Activated naive CD4-positive, alpha-beta T cell treated with anti-CD3 and anti-CD28 coated beads, Interleukin-2, amount 50 U/mL, for 24 hours (primary cell): Measurements from ENCODE around the gene INHBB.

ENCODE experiments used
- H3K27ac Mint-ChIP-seq: one replicate; pipeline ENCODE4 v1.8.0; 2021; ENCODE audit warnings: mild to moderate bottlenecking, mixed read lengths
- H3K27me3 Mint-ChIP-seq: one replicate; pipeline ENCODE4 v1.8.0; 2021; ENCODE audit warnings: mixed read lengths
- H3K36me3 Mint-ChIP-seq: one replicate; pipeline ENCODE4 v1.8.0; 2021; ENCODE audit warnings: mixed read lengths
- H3K4me1 Mint-ChIP-seq: one replicate; pipeline ENCODE4 v1.8.0; 2021; ENCODE audit warnings: mixed read lengths
- H3K4me3 Mint-ChIP-seq: one replicate; pipeline ENCODE4 v1.8.0; 2021; ENCODE audit warnings: mild to moderate bottlenecking, mixed read lengths
- H3K9me3 Mint-ChIP-seq: one replicate; pipeline ENCODE4 v1.8.0; 2021; ENCODE audit warnings: mixed read lengths

The INHBB gene

DNA sequence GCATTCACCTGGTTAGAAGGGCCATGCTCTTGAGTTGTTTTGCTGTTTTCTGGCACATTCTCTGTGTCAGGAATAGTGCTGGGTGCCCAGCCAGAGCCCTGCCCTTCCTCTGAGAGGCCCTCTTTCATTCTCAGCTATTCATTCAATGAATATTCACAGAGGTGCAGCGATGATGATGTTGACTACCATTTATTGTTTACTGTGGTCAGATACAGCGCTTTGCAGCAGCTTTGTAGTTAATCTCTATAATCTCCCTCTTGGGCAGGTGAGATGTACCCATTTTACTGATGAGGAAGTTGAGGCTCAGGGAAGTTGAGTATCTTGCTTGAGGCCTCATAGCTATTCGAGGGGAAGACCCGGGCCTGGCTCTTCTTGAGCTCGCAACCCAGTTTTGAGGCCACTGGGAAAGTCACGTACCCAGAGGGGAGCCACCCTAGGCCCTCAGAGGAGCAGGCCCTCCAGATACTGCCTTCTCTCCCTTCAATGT, 9.9 kb downstream of the INHBB start:
- Mint-ChIP-seq H3K9me3 (no peaks in the 10 kb centered on the region), H3K4me1 (no peaks in the 10 kb centered on the region), H3K27ac (no peak overlapping the region), H3K27me3 (peaks cover 3% of the 10 kb centered on the region), H3K4me3 (no peak overlapping the region), H3K36me3 (no peaks in the 10 kb centered on the region)

DNA sequence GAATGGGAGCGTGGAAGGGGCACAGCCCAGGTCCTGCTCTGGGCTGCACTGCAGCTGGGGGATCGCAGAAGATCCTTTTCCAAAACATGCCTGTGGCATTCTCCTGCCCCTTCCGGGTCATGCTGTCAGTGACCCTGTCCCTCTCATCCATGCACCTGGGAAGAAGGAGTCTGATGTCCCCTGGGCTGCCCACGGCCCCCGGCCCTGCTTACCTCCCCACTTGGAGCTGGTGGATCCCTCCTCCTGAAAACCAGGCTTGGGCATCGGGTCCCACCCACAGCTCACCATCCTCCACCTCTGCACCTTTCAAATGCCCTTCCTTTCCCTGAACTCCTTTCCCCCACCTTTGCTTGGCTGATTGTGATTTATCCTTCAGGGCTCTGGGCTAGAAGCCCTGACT, 11.8 kb downstream of the INHBB start:
- no peaks in the 10 kb centered on the region for H3K4me1 Mint-ChIP-seq
- no peaks in the 10 kb centered on the region for H3K36me3 Mint-ChIP-seq
- H3K27ac Mint-ChIP-seq: no peak overlapping the region
- no peak overlapping the region for H3K4me3 Mint-ChIP-seq
- no peaks in the 10 kb centered on the region for H3K9me3 Mint-ChIP-seq
- H3K27me3 Mint-ChIP-seq: peaks cover 3% of the 10 kb centered on the region

DNA sequence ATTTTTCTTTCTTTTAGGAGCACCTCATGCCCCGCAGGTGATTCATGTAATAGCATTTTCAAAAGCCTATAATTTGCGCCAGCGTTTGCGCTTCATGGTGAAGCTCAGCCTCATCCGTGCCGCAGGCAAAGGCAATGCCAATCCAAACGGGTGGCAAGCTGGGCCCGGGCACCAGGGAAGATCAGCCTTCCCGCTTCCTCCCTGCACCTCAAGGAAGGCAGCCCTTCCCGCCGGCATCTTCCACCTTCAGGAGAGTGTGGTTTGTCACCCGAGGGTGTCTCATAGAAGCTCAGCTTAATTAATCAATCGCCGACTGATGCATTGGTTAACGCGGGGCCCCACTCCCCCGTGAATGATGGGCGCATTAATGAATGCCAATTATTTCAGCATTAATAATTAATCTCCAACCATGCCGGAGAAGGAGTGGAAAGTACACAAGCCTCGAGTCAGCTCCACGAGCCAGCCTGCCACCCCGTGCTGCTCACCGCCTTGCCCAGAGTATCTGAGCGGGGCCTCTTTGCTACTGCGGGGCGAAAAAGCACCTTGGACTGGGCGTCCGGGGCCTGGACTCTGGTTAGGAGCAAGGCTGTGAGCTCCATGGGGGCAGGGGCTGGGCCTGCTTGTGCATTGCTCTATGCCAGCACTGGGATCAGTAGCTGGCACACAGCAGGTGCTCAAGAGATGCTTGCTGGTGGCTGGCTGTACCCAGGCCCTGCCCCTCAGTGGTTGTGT, 13.0 kb downstream of the INHBB start:
- no peak overlapping the region for H3K27ac Mint-ChIP-seq
- H3K36me3 Mint-ChIP-seq: no peaks in the 10 kb centered on the region
- no peaks in the 10 kb centered on the region for H3K4me1 Mint-ChIP-seq
- peaks cover 3% of the 10 kb centered on the region for H3K27me3 Mint-ChIP-seq
- no peak overlapping the region for H3K4me3 Mint-ChIP-seq
- no peaks in the 10 kb centered on the region for H3K9me3 Mint-ChIP-seq

DNA sequence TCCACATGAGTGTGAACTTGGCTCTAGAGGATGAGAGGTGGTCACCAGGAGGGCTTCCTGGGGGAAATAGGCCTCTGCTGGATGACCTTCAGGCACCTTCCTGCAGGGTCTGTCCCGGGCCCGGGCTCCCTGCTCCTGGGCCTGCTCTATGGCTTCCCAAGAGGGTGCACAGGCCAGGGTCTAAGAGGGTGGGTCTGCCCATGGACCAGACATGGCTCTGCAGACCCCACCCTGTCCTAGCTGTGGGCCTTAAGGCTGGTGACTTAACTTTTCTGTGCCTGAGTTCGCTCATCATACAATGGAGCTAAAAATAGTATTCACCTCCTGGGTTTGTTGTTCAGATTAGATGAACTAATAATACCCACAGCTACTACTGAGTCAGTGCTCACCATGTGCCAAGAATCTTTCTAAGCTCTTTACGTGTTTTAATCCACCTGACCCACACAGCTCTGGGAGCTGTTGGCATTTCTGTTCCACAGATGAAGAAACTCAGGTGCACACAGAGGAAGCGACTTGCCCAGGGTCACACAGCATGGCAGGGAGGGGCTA, 14.4 kb downstream of the INHBB start:
- Mint-ChIP-seq H3K36me3 (no peaks in the 10 kb centered on the region), H3K27ac (no peak overlapping the region), H3K9me3 (no peaks in the 10 kb centered on the region), H3K27me3 (peaks cover 3% of the 10 kb centered on the region), H3K4me1 (no peaks in the 10 kb centered on the region), H3K4me3 (no peak overlapping the region)

DNA sequence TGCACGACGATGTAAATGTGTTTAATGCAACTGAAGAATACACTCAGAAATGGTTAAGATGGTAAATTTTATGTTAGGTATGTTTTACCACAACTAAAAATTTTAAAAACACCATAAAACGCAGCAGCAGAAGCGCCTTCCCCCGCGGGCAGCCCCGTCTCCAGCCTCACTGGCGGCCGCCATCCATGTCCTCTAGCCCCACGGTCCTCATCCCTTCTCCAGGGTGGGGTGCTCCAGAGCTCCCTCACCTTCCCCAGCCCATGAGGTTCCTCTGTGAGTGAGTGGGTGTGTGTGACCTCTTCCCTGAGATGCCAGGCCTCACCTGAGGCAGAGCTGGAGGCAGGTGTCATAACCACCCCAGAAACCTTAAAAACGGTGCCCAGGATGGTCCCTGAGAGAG, 17.0 kb downstream of the INHBB start:
- Mint-ChIP-seq H3K4me1 (no peaks in the 10 kb centered on the region), H3K27me3 (peaks cover 3% of the 10 kb centered on the region), H3K4me3 (no peak overlapping the region), H3K9me3 (no peaks in the 10 kb centered on the region), H3K36me3 (no peaks in the 10 kb centered on the region), H3K27ac (no peak overlapping the region)

DNA sequence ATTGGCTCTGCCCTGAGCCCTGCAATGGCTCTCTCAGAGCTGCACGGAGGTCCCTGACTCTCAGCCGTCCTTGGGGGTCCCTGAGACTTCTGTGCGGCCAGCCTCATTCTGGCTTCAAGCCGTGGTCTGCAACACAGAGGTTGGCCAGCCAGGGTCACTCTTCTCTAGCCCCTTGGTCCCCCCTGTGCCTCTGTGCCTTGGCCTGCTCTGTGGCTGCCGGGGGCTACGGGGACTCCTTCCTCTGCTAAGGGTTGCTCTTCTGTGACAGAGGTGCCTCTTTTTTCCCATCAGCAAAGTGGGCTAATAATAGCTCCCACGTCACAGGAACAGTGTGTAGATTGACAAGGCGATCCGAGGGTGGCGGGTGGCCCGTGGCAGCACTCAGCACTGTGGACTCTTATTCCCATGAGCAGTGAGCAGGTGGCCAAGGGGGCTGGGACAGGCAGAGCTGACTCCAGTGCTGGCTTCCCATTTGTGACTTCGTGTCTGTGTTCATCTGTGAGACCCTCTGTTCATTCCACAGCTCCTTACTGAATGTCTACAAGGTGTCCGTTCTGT, 19.4 kb downstream of the INHBB start:
- Mint-ChIP-seq H3K27ac (no peak overlapping the region), H3K4me3 (no peak overlapping the region), H3K9me3 (no peaks in the 10 kb centered on the region), H3K27me3 (peaks cover 1% of the 10 kb centered on the region), H3K36me3 (no peaks in the 10 kb centered on the region), H3K4me1 (no peaks in the 10 kb centered on the region)

DNA sequence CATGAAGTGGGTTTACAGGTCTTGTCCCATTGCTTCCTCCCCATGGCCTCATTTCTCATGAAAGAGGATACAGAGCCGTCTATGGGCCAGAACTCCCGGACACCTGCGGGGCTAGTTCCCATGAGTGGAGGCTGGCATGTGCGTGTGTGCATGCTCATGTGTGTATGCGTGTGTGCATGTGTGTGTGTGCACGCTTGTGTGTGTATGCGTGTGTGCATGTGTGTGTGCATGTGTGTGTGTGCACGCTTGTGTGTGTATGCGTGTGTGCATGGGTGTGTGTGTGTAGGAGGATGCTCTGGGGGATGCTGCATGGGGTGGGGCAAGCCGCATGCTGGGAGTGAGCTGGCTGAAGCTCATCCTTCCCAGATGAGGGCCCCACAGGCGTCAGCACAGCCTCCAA, 20.8 kb downstream of the INHBB start:
- H3K27ac Mint-ChIP-seq: no peak overlapping the region
- H3K27me3 Mint-ChIP-seq: peaks cover 1% of the 10 kb centered on the region
- no peaks in the 10 kb centered on the region for H3K9me3 Mint-ChIP-seq
- H3K4me1 Mint-ChIP-seq: no peaks in the 10 kb centered on the region
- H3K4me3 Mint-ChIP-seq: no peak overlapping the region
- H3K36me3 Mint-ChIP-seq: no peaks in the 10 kb centered on the region

DNA sequence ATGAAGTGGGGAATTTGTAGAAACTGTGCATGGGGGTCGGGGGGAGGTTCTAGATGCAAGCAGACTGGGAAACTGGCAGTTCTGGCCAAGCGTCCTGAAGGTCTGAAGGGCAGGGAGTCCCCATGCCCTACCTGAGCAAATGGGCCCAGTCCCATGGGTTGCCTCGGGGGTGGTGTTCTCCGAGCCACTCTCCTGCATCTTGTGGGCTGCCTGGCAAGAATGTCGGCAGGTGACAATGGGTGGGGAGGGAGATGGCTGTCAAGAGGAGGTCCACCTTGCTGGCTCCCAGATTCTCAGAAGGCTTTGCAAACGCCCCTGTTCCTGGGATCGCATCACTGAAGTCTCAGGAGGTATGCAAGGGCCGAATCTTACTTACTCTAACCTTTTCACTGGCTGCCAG, 21.3 kb downstream of the INHBB start:
- Mint-ChIP-seq H3K9me3 (no peaks in the 10 kb centered on the region), H3K27ac (no peak overlapping the region), H3K4me3 (no peak overlapping the region), H3K4me1 (no peaks in the 10 kb centered on the region), H3K36me3 (no peaks in the 10 kb centered on the region), H3K27me3 (peaks cover 1% of the 10 kb centered on the region)

DNA sequence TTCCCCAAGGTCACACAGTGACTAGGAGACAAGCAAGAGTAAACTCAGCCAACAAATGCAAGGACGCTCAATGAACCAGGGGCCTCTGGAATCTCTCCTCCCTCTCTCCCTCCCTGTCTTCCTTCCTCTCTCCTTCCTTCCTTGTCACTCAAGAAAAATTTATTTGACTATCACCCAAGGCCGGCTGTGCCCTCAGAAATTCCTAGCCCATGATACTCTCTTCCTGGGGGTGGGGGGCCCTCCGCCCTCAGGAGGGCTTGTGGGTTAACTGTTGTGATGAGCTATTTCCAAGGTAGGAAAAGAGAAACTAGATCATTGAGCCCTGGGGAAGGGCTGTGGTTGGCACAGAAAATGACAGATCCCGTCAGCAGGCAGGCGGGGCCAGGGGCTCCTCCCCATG, 21.7 kb downstream of the INHBB start:
- no peaks in the 10 kb centered on the region for H3K9me3 Mint-ChIP-seq
- peaks cover 1% of the 10 kb centered on the region for H3K27me3 Mint-ChIP-seq
- no peaks in the 10 kb centered on the region for H3K36me3 Mint-ChIP-seq
- H3K4me3 Mint-ChIP-seq: no peak overlapping the region
- no peaks in the 10 kb centered on the region for H3K4me1 Mint-ChIP-seq
- H3K27ac Mint-ChIP-seq: no peak overlapping the region

DNA sequence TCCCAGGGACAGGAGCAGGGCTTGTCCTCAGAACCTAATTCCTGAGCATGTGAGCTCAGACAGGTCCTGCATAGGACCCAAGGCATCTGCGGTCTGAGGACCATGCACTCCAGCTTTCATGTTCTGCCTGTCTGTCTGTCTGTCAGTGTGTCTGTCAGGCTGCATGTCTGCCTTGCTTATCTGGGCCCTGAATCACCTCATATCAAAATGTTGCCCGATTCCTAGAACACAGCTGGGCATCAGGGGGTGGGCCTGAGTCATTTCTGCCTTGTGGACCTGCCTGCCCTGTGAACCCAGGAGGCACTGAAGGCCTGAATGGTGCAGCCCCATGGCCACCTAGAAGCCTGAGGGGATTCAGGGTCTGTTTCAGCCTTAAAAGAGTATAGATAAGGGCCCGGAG, 22.1 kb downstream of the INHBB start:
- Mint-ChIP-seq H3K27ac (no peak overlapping the region), H3K36me3 (no peaks in the 10 kb centered on the region), H3K9me3 (no peaks in the 10 kb centered on the region), H3K4me1 (no peaks in the 10 kb centered on the region), H3K27me3 (peaks cover 1% of the 10 kb centered on the region), H3K4me3 (no peak overlapping the region)

DNA sequence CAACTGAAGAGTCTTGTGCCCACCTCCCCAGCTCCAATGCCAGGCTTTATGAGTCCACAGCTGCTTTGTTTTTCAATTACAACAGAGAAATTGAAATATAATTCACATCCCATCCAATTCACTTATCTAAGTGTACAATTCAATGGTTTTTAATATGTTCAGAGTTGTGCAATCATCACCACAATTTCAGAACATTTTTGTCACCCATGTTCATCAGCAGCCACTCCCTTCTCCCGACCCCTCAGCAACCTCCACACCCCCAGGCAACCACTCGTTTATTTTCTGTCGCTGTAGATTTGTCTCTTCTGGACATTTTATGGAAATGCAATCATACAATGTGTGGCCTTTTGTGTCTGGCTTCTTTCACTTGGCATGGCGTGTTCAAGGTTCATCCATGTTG, 23.3 kb downstream of the INHBB start:
- Mint-ChIP-seq H3K27me3 (peaks cover 1% of the 10 kb centered on the region), H3K4me1 (no peaks in the 10 kb centered on the region), H3K9me3 (no peaks in the 10 kb centered on the region), H3K27ac (no peak overlapping the region), H3K4me3 (no peak overlapping the region), H3K36me3 (no peaks in the 10 kb centered on the region)

DNA sequence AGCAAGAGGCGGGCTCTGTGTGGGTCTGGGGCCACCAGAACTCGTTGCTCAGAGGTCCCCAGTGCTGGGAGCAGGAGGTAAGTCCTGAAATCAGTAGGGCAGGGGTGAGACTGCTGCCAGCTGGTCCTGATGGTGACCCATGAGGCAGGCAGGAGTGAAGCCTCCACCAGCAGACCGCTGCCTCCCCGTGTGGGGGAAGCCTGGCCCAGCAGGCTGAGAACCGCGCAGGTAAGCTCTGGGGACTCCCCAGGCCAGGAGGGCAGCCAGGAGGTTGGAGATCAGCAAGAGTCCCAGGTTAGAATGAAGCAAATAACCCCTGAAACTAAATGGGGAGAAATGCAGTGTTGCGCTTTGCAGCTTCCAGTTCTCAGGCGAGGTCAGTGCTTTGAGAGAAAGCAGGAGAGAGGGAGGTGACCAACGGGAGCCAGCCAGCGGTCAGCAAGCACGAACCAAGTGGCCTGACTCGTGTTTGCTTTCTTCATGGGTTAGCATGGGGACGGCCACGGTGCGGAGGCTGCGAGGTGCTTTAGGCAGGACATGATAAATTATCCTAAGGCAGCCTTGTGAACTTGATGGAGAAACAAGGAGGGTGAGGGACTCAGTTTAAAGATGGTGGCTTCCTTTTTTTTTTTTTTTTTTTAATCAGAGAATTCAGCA, 26.2 kb downstream of the INHBB start:
- Mint-ChIP-seq H3K4me1 (no peaks in the 10 kb centered on the region), H3K27me3 (no peaks in the 10 kb centered on the region)

DNA sequence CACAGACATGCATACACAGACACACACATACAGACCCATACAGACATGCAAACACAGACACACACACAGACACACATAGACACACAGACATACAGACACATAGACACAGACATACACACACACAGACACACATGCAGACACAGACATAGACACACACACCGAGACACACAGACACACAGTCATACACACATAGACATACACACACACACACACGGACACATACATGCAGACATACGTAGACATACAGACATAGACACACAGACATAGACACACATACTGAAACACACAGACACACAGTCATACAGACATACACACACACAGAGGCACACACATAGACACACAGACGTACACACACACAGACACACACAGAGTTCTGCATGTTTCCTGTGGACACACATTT, 26.9 kb downstream of the INHBB start:
- no peaks in the 10 kb centered on the region for H3K36me3 Mint-ChIP-seq
- H3K4me3 Mint-ChIP-seq: no peak overlapping the region
- peaks cover 2% of the 10 kb centered on the region for H3K27me3 Mint-ChIP-seq
- no peaks in the 10 kb centered on the region for H3K4me1 Mint-ChIP-seq
- H3K9me3 Mint-ChIP-seq: no peaks in the 10 kb centered on the region
- H3K27ac Mint-ChIP-seq: no peak overlapping the region

More for the DNA sequence above, 26.2 kb downstream of the INHBB start:
- Mint-ChIP-seq H3K27ac (no peak overlapping the region), H3K9me3 (no peaks in the 10 kb centered on the region), H3K4me3 (no peak overlapping the region), H3K36me3 (no peaks in the 10 kb centered on the region)

DNA sequence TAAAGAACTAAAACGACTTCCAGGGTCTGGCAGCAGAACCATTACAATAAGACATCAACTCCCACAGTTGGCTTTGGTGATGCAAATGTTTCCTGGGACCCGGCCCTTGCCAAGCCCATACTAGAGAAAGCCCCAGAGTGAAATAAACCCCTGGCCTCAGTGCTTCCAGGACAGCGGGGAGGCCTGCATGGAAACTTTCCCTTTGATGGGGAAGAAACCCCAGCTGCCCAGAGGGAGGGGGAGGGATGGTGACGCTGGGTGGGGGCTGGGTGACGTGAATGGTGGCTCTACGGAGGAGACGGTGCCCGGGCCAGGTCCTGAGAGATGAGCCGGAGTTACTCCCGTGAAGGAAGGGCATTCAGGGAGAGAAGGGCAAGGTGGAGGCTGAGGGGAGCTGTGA, 27.5 kb downstream of the INHBB start:
- no peaks in the 10 kb centered on the region for H3K9me3 Mint-ChIP-seq
- H3K4me3 Mint-ChIP-seq: no peak overlapping the region
- H3K36me3 Mint-ChIP-seq: no peaks in the 10 kb centered on the region
- no peak overlapping the region for H3K27ac Mint-ChIP-seq
- H3K4me1 Mint-ChIP-seq: no peaks in the 10 kb centered on the region
- H3K27me3 Mint-ChIP-seq: peaks cover 2% of the 10 kb centered on the region

DNA sequence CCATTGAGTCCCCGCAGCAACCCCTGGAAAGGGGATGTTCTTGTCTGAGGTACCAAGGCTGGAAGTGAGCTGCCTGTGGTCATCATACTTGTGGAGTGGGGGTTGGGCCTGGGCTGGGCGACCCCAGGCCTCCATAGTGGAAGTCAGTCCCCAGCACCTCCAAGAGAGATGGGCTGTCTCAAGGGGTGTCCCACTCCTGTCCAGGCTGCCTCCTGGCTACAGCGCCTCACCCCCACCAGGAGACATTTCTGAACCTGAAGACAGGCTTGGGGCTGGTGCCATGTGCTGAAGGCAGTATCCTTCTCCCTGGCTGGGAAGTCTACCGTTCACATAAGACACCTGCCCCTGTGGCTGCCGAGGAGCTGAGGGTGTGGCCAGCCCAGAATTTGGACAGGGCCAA, 28.9 kb downstream of the INHBB start:
- Mint-ChIP-seq H3K27ac (no peak overlapping the region), H3K36me3 (no peaks in the 10 kb centered on the region), H3K4me3 (no peak overlapping the region), H3K27me3 (peaks cover 2% of the 10 kb centered on the region), H3K9me3 (no peaks in the 10 kb centered on the region), H3K4me1 (no peaks in the 10 kb centered on the region)
